Measurements from ENCODE around the gene SDC4.

Gene SDC4

GRCh38 chr20:45341579-45341938 lies 6.7 kb downstream of the SDC4 start:
- POLR2A ChIA-PET: no interaction called here
- H3K36me3 ChIP-seq (ENCODE audit: control insufficient read depth in 4 of 4, insufficient read depth in 4 of 4, low read length in 3 of 4): peaks cover 0 to 2% (median 0%) of the 10 kb centered on the region in 4 experiments
- DNase-seq: no peak
- H3K4me1 ChIP-seq (ENCODE audit: control extremely low read depth in 1 of 4, control insufficient read depth in 4 of 4, insufficient read depth in 4 of 4, low read length in 3 of 4): peaks cover 0 to 31% (median 20%) of the 10 kb centered on the region in 4 experiments
- H3K9me3 ChIP-seq (ENCODE audit: control extremely low read depth in 1 of 5, control insufficient read depth in 4 of 5, insufficient read depth in 2 of 5, low read depth in 1 of 5, low read length in 4 of 5): no peaks in the 10 kb centered on the region
- 100% methylated on average over 1 of the region's 3 CpGs for WGBS (ENCODE audit: insufficient coverage)
- CTCF ChIA-PET: interaction anchor here (1.1 to 2.3 kb wide), 4 partner anchors 18 to 74 kb away, joined by 3 to 6 read pairs (median 4); partner anchors contain the start of gene PIGT
- no peak overlapping the region for H3K4me3 ChIP-seq (ENCODE audit: control insufficient read depth in 1 of 7, extremely low read depth in 1 of 7, insufficient read depth in 4 of 7, low read depth in 2 of 7, low read length in 6 of 7)
- H3K27me3 ChIP-seq (replicated peaks in 2 of 5; ENCODE audit: control insufficient read depth in 4 of 5, insufficient read depth in 5 of 5, low read length in 4 of 5): no peaks in the 10 kb centered on the region
- no peak overlapping the region for H3K27ac ChIP-seq (ENCODE audit: insufficient read depth in 1 of 2, low read depth in 1 of 2, low read length in 2 of 2, poor library complexity in 1 of 2, severe bottlenecking in 2 of 2)

- H3K27ac ChIP-seq (ENCODE audit: insufficient read depth in 1 of 2, low read depth in 1 of 2, low read length in 2 of 2, poor library complexity in 1 of 2, severe bottlenecking in 2 of 2): no peak overlapping the region
These were observed 7.3 kb downstream of the SDC4 start for GRCh38 chr20:45340951-45341350.

GRCh38 chr20:45340236-45340847 lies 7.9 kb downstream of the SDC4 start:
- Histone ChIP-seq H3K27ac (ENCODE audit: insufficient read depth in 1 of 2, low read depth in 1 of 2, low read length in 2 of 2, poor library complexity in 1 of 2, severe bottlenecking in 2 of 2) (no peak overlapping the region), H3K4me1 (ENCODE audit: control extremely low read depth in 1 of 4, control insufficient read depth in 4 of 4, insufficient read depth in 4 of 4, low read length in 3 of 4) (peaks cover 0 to 20% (median 8%) of the 10 kb centered on the region in 4 experiments), H3K36me3 (ENCODE audit: control insufficient read depth in 4 of 4, insufficient read depth in 4 of 4, low read length in 3 of 4) (peaks cover 0 to 2% (median 0%) of the 10 kb centered on the region in 4 experiments), H3K9me3 (ENCODE audit: control extremely low read depth in 1 of 5, control insufficient read depth in 4 of 5, insufficient read depth in 2 of 5, low read depth in 1 of 5, low read length in 4 of 5) (no peaks in the 10 kb centered on the region), H3K27me3 (replicated peaks in 2 of 5; ENCODE audit: control insufficient read depth in 4 of 5, insufficient read depth in 5 of 5, low read length in 4 of 5) (no peaks in the 10 kb centered on the region), H3K4me3 (ENCODE audit: control insufficient read depth in 1 of 7, extremely low read depth in 1 of 7, insufficient read depth in 4 of 7, low read depth in 2 of 7, low read length in 6 of 7) (no peak overlapping the region)
- DNase-seq: no peak
- ChIA-PET POLR2A (no interaction called here), CTCF (interaction anchor here (1.0 to 2.3 kb wide), 4 partner anchors 19 to 97 kb away, joined by 3 to 6 read pairs (median 4); no protein-coding TSS in a partner anchor)
- WGBS (ENCODE audit: insufficient coverage): 100% methylated on average over 3 of the region's 5 CpGs

More at GRCh38 chr20:45340951-45341350, 7.3 kb downstream of the SDC4 start:
- CTCF ChIA-PET: interaction anchor here (1.0 to 2.3 kb wide), 5 partner anchors 18 to 75 kb away, joined by 3 to 6 read pairs (median 3); partner anchors contain the start of gene PIGT
- POLR2A ChIA-PET: no interaction called here
- Histone ChIP-seq H3K36me3 (ENCODE audit: control insufficient read depth in 4 of 4, insufficient read depth in 4 of 4, low read length in 3 of 4) (peaks cover 0 to 2% (median 0%) of the 10 kb centered on the region in 4 experiments), H3K4me3 (ENCODE audit: control insufficient read depth in 1 of 7, extremely low read depth in 1 of 7, insufficient read depth in 4 of 7, low read depth in 2 of 7, low read length in 6 of 7) (no peak overlapping the region), H3K9me3 (ENCODE audit: control extremely low read depth in 1 of 5, control insufficient read depth in 4 of 5, insufficient read depth in 2 of 5, low read depth in 1 of 5, low read length in 4 of 5) (no peaks in the 10 kb centered on the region), H3K4me1 (ENCODE audit: control extremely low read depth in 1 of 4, control insufficient read depth in 4 of 4, insufficient read depth in 4 of 4, low read length in 3 of 4) (peaks cover 0 to 25% (median 14%) of the 10 kb centered on the region in 4 experiments), H3K27me3 (replicated peaks in 2 of 5; ENCODE audit: control insufficient read depth in 4 of 5, insufficient read depth in 5 of 5, low read length in 4 of 5) (no peaks in the 10 kb centered on the region)
- 100% methylated on average over 1 of the region's 1 CpG for WGBS (ENCODE audit: insufficient coverage)
- no peak for DNase-seq

- H3K9me3 ChIP-seq (ENCODE audit: control extremely low read depth in 1 of 5, control insufficient read depth in 4 of 5, insufficient read depth in 2 of 5, low read depth in 1 of 5, low read length in 4 of 5): no peaks in the 10 kb centered on the region
- H3K36me3 ChIP-seq (ENCODE audit: control insufficient read depth in 4 of 4, insufficient read depth in 4 of 4, low read length in 3 of 4): peaks cover 0 to 2% (median 0%) of the 10 kb centered on the region in 4 experiments
- WGBS (ENCODE audit: insufficient coverage): 100% methylated on average over 2 of the region's 2 CpGs
- ChIA-PET CTCF (interaction anchor here (1.0 to 1.5 kb wide), 3 partner anchors 22 to 97 kb away, joined by 3 to 5 read pairs (median 3); no protein-coding TSS in a partner anchor), POLR2A (no interaction called here)
- H3K27ac ChIP-seq (ENCODE audit: insufficient read depth in 1 of 2, low read depth in 1 of 2, low read length in 2 of 2, poor library complexity in 1 of 2, severe bottlenecking in 2 of 2): no peak overlapping the region
- no peak for DNase-seq
- H3K4me3 ChIP-seq (ENCODE audit: control insufficient read depth in 1 of 7, extremely low read depth in 1 of 7, insufficient read depth in 4 of 7, low read depth in 2 of 7, low read length in 6 of 7): no peak overlapping the region
- H3K4me1 ChIP-seq (ENCODE audit: control extremely low read depth in 1 of 4, control insufficient read depth in 4 of 4, insufficient read depth in 4 of 4, low read length in 3 of 4): peaks cover 0 to 20% (median 6%) of the 10 kb centered on the region in 4 experiments
- H3K27me3 ChIP-seq (replicated peaks in 2 of 5; ENCODE audit: control insufficient read depth in 4 of 5, insufficient read depth in 5 of 5, low read length in 4 of 5): no peaks in the 10 kb centered on the region
These were observed 8.4 kb downstream of the SDC4 start for GRCh38 chr20:45339799-45340198.

GRCh38 chr20:45339084-45339483 lies 9.1 kb downstream of the SDC4 start:
- POLR2A ChIA-PET: interaction anchor here (0.6 kb wide), 1 partner anchor 555 kb away, joined by 3 read pairs; no protein-coding TSS in a partner anchor
- WGBS (ENCODE audit: insufficient coverage): 94% methylated on average over 5 of the region's 6 CpGs

GRCh38 chr20:45338121-45339030 lies 9.8 kb downstream of the SDC4 start:
- Histone ChIP-seq H3K27me3 (replicated peaks in 2 of 5; ENCODE audit: control insufficient read depth in 4 of 5, insufficient read depth in 5 of 5, low read length in 4 of 5) (no peaks in the 10 kb centered on the region), H3K27ac (ENCODE audit: insufficient read depth in 1 of 2, low read depth in 1 of 2, low read length in 2 of 2, poor library complexity in 1 of 2, severe bottlenecking in 2 of 2) (no peak overlapping the region), H3K9me3 (ENCODE audit: control extremely low read depth in 1 of 5, control insufficient read depth in 4 of 5, insufficient read depth in 2 of 5, low read depth in 1 of 5, low read length in 4 of 5) (no peaks in the 10 kb centered on the region), H3K4me1 (ENCODE audit: control extremely low read depth in 1 of 4, control insufficient read depth in 4 of 4, insufficient read depth in 4 of 4, low read length in 3 of 4) (peaks cover 0 to 9% (median 0%) of the 10 kb centered on the region in 4 experiments), H3K4me3 (ENCODE audit: control insufficient read depth in 1 of 7, extremely low read depth in 1 of 7, insufficient read depth in 4 of 7, low read depth in 2 of 7, low read length in 6 of 7) (no peak overlapping the region), H3K36me3 (ENCODE audit: control insufficient read depth in 4 of 4, insufficient read depth in 4 of 4, low read length in 3 of 4) (peaks cover 0 to 2% (median 0%) of the 10 kb centered on the region in 4 experiments)
- no peak for DNase-seq
- ChIA-PET POLR2A (interaction anchor here (0.6 kb wide), 1 partner anchor 555 kb away, joined by 3 read pairs; no protein-coding TSS in a partner anchor), CTCF (interaction anchor here (0.9 to 1.8 kb wide), 2 partner anchors 32 to 99 kb away, joined by 3 to 5 read pairs; no protein-coding TSS in a partner anchor)
- 89% methylated on average over 9 of the region's 11 CpGs for WGBS (ENCODE audit: insufficient coverage)

More at GRCh38 chr20:45339084-45339483, 9.1 kb downstream of the SDC4 start:
- Histone ChIP-seq H3K36me3 (ENCODE audit: control insufficient read depth in 4 of 4, insufficient read depth in 4 of 4, low read length in 3 of 4) (peaks cover 0 to 2% (median 0%) of the 10 kb centered on the region in 4 experiments), H3K4me1 (ENCODE audit: control extremely low read depth in 1 of 4, control insufficient read depth in 4 of 4, insufficient read depth in 4 of 4, low read length in 3 of 4) (peaks cover 0 to 14% (median 3%) of the 10 kb centered on the region in 4 experiments), H3K27me3 (replicated peaks in 2 of 5; ENCODE audit: control insufficient read depth in 4 of 5, insufficient read depth in 5 of 5, low read length in 4 of 5) (no peaks in the 10 kb centered on the region), H3K27ac (ENCODE audit: insufficient read depth in 1 of 2, low read depth in 1 of 2, low read length in 2 of 2, poor library complexity in 1 of 2, severe bottlenecking in 2 of 2) (no peak overlapping the region), H3K4me3 (ENCODE audit: control insufficient read depth in 1 of 7, extremely low read depth in 1 of 7, insufficient read depth in 4 of 7, low read depth in 2 of 7, low read length in 6 of 7) (no peak overlapping the region), H3K9me3 (ENCODE audit: control extremely low read depth in 1 of 5, control insufficient read depth in 4 of 5, insufficient read depth in 2 of 5, low read depth in 1 of 5, low read length in 4 of 5) (no peaks in the 10 kb centered on the region)
- no peak for DNase-seq
- CTCF ChIA-PET: interaction anchor here (0.9 to 1.5 kb wide), 3 partner anchors 32 to 98 kb away, joined by 3 to 5 read pairs (median 3); no protein-coding TSS in a partner anchor
